ENCODE measurements around the gene HMCN2. TPM values are rescaled to one million over a fixed set of nuclear protein-coding genes. Genes with fewer than 3 reads are reported as not detected.
"Not testable (repeated sequence)": the region's sequence is repeated elsewhere in the genome, so short reads cannot be mapped to it uniquely, and the experiment has no call there.

The HMCN2 gene
- total and polyA plus RNA-seq, 8 donors, result 0.31 to 3.9 (median 0.68) TPM

DNA sequence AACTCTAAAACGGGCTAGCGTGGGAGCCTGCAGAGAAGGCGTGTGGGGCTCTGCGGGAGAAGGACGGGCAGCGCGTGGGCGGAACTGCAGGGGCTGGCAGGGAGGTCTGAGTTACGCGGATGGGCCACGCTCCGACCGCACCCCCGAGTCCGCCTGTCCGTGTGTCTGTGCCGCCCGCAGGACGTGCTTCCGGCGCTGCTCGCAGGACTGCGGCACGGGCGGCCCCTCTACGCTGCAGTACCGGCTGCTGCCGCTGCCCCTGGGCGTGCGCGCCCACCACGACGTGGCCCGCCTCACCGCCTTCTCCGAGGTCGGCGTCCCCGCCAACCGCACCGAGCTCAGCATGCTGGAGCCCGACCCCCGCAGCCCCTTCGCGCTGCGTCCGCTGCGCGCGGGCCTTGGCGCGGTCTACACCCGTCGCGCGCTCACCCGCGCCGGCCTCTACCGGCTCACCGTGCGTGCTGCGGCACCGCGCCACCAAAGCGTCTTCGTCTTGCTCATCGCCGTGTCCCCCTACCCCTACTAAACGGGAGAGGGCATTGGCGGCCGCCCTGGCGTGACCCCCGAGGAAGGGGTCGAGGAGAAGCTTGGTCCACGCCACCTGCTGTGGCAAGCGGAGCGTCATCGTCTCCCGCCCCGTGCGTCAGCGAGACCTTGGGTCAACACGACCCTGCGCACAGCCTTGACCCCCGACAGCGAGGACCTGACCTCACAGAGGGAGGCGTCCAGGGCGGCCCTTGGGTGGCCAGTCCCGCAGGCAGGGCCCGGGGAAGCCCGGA is 167.8 kb downstream of the HMCN2 start:
- peak; percentile 70 for ATAC-seq
- H3K9me3 ChIP-seq, result peaks cover 0 to 8% of the 10 kb centered on the region in 2 donors
- intact Hi-C loops (cut with DNase I), result no loop called here

GRCh38 chr9:130433947-130434262 is 168.3 kb downstream of the HMCN2 start:
- ATAC-seq, result no peak
- no peak overlapping the region for H3K27ac ChIP-seq
- no peak overlapping the region for H3K4me3 ChIP-seq

More for the DNA sequence above, 167.8 kb downstream of the HMCN2 start:
- DNase-seq, result peak in 2 of 4 donors; percentile 57 to 81
- TF ChIP-seq, protein P1, sequence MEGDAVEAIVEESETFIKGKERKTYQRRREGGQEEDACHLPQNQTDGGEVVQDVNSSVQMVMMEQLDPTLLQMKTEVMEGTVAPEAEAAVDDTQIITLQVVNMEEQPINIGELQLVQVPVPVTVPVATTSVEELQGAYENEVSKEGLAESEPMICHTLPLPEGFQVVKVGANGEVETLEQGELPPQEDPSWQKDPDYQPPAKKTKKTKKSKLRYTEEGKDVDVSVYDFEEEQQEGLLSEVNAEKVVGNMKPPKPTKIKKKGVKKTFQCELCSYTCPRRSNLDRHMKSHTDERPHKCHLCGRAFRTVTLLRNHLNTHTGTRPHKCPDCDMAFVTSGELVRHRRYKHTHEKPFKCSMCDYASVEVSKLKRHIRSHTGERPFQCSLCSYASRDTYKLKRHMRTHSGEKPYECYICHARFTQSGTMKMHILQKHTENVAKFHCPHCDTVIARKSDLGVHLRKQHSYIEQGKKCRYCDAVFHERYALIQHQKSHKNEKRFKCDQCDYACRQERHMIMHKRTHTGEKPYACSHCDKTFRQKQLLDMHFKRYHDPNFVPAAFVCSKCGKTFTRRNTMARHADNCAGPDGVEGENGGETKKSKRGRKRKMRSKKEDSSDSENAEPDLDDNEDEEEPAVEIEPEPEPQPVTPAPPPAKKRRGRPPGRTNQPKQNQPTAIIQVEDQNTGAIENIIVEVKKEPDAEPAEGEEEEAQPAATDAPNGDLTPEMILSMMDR (IDR thresholded peaks at IDR 0.05), result peak; percentile 44 to 74
- H3K27ac ChIP-seq, result no peak overlapping the region
- H3K27me3 ChIP-seq, result peaks cover 12 to 55% of the 10 kb centered on the region in 2 donors
- no peak overlapping the region for H3K4me3 ChIP-seq
- H3K36me3 ChIP-seq, result no peaks in the 10 kb centered on the region
- peaks cover 6 to 12% of the 10 kb centered on the region in 2 donors for H3K4me1 ChIP-seq

DNA sequence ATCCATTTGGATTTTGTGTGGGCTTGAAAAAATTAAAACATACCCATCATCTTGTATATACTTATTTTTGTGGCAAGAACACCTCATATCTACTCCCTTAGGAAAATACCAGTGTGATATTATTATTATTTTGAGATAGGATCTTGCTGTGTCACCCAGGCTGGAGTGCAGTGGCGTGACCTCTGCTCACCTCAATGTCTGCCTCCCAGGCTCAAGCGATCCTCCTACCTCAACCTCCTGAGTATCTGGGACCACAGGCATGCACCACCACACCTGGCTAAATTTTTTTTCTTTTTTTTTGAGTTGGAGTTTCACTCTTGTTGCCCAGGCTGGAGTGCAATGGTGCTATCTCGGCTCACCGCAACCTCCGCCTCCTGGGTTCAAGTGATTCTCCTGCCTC is 169.1 kb downstream of the HMCN2 start:
- H3K36me3 ChIP-seq; ATAC-seq; H3K9me3 ChIP-seq; H3K4me3 ChIP-seq; H3K27ac ChIP-seq; intact Hi-C loops (cut with DNase I): not testable (repeated sequence)
- Histone ChIP-seq H3K27me3 (peaks cover 12 to 55% of the 10 kb centered on the region in 2 donors), H3K4me1 (peaks cover 6 to 12% of the 10 kb centered on the region in 2 donors)
- DNase-seq, result peak in 1 of 4 donors; percentile 1

More at GRCh38 chr9:130433947-130434262, 168.3 kb downstream of the HMCN2 start:
- Histone ChIP-seq H3K27me3 (peaks cover 12 to 55% of the 10 kb centered on the region in 2 donors), H3K9me3 (peaks cover 0 to 8% of the 10 kb centered on the region in 2 donors), H3K4me1 (peaks cover 6 to 12% of the 10 kb centered on the region in 2 donors), H3K36me3 (no peaks in the 10 kb centered on the region)
- TF ChIP-seq, protein P1 (IDR thresholded peaks at IDR 0.05), result no peak
- no peak for DNase-seq
- intact Hi-C loops (cut with DNase I), result no loop called here

DNA sequence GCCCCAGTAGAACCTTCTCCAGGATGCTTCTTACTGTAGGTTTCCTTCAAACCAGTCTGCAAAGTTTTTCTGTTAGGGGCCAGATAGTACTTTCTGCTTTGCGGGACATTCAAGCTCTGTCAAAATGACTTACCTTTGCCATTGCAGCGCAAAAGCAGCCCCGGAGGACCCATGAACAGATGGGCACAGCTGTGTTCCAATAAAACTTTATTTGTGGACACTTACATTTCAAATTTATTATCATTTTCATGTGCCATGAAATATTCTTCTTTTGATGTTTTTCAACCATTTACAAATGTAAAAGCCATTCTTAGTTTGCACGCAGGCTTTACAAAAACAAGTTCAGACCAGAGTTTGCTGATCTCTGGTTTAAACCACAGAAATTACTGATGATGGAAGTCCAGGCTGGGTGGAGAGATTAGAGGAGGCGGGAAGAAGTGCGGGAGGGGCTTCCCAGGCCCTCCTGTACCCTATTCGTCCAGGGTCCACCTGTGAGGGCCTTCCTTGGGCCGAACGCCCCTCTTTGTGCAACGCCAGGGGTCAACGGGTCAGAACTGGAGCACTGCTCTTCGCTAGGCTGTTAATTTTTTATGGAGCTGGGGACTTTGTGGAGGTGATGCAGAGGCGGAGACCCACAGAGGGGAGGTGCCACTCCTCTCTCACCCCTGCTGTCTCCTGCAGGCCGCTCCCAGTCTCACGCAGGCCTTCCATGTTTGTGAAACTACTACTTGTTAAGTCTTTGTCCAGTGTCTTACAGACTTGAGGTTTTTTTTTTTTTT is 171.6 kb downstream of the HMCN2 start:
- no peaks in the 10 kb centered on the region for H3K36me3 ChIP-seq
- no peak overlapping the region for H3K27ac ChIP-seq
- intact Hi-C loops (cut with DNase I), result no loop called here
- DNase-seq (peak in 1 of 4 donors; percentile 46), ATAC-seq (no peak)
- TF ChIP-seq, protein P1 (IDR thresholded peaks at IDR 0.05), result no peak
- H3K4me3 ChIP-seq, result no peak overlapping the region
- peaks cover 6 to 12% of the 10 kb centered on the region in 2 donors for H3K4me1 ChIP-seq
- H3K27me3 ChIP-seq, result peaks cover 12 to 44% of the 10 kb centered on the region in 2 donors
- peaks cover 0 to 18% of the 10 kb centered on the region in 2 donors for H3K9me3 ChIP-seq

GRCh38 chr9:130438382-130438981 is 172.9 kb downstream of the HMCN2 start:
- ATAC-seq, result no peak
- H3K4me3 ChIP-seq, result no peak overlapping the region
- H3K9me3 ChIP-seq, result peaks cover 0 to 18% of the 10 kb centered on the region in 2 donors
- intact Hi-C loops (cut with DNase I), result no loop called here
- peaks cover 9 to 37% of the 10 kb centered on the region in 2 donors for H3K27me3 ChIP-seq
- no peak overlapping the region for H3K27ac ChIP-seq
- no peaks in the 10 kb centered on the region for H3K36me3 ChIP-seq
- H3K4me1 ChIP-seq, result peaks cover 0 to 3% of the 10 kb centered on the region in 2 donors
- DNase-seq, result peak in 1 of 4 donors; percentile 8
- TF ChIP-seq, protein P1 (IDR thresholded peaks at IDR 0.05), result no peak

Data from left lung (tissue), 10 donors.